PFSK-1 (cell line): ENCODE measurements around the gene CYFIP2.

ENCODE experiments used
- FOXP2 ChIP-seq: optimal IDR thresholded peaks from 2 replicates; pipeline ENCODE3; 2011; ENCODE audit warnings: borderline replicate concordance, control low read depth, inconsistent platforms; ENCODE audit not compliant: insufficient read depth; ENCODE audit errors: extremely low read length, extremely low read depth
- POLR2AphosphoS5 ChIP-seq: IDR thresholded peaks from 2 replicates; pipeline ENCODE4 v1.6.1; 2012; ENCODE audit warnings: low read depth, mild to moderate bottlenecking, control low read depth, low read length, moderate library complexity
- SIN3A ChIP-seq: IDR thresholded peaks from 2 replicates; pipeline ENCODE4 v1.6.1; 2012; ENCODE audit warnings: mild to moderate bottlenecking, low read length, moderate library complexity, borderline replicate concordance; ENCODE audit not compliant: insufficient read depth
- TAF1 ChIP-seq: IDR thresholded peaks from 2 replicates; pipeline ENCODE4 v1.6.1; 2012; ENCODE audit warnings: low read length, control low read depth, borderline replicate concordance; ENCODE audit not compliant: insufficient read depth
- TF ChIP-seq, protein P1 (sequence below), 2 experiments: IDR thresholded peaks; 2 replicates each; pipeline versions ENCODE4 v1.6.1 to v1.8.0; 2011 to 2012; ENCODE audit warnings: low read depth in 2 of 2, low read length in 2 of 2, control low read depth in 1 of 2, inconsistent platforms in 1 of 2, mild to moderate bottlenecking in 1 of 2, moderate library complexity in 1 of 2; ENCODE audit not compliant: insufficient read depth in 1 of 2

DNA sequence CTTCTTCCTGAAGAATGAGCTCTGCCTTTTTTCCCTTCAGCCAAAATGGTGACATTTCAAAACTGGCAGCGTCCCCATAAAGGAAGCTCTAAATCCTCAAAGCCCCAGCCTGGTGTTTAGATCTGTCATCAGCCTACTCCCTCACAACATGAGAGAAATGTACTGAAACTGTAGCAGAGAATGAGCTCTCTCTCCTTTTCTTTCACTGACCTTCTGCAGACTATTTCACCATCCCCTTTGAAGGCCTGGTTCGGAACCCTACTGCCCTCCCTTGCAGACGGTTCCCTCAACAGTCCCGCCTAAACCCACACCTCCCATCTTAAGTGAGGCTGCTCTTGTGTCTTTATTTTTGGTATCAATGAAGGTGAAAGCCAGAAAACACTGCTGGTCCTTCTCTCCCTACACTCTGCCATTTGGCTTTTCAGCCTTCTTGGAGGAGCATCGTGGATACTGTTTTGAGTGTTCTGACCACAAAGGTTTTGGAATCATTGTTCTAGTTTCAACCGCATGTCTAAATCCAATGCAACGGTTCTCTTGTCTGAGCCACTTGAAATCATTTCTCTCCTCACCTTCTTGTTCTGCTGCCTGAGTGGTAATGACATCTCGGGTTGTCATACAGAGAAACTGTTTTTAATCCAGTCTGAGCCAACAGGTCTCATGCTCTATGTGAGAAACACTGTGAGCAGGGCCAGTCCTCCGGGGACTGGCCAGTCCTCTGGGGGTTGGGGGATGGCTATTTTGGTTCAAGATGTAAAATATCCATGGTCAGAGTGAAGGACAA is 46.2 kb upstream of the CYFIP2 start:
- TF ChIP-seq, protein P1, sequence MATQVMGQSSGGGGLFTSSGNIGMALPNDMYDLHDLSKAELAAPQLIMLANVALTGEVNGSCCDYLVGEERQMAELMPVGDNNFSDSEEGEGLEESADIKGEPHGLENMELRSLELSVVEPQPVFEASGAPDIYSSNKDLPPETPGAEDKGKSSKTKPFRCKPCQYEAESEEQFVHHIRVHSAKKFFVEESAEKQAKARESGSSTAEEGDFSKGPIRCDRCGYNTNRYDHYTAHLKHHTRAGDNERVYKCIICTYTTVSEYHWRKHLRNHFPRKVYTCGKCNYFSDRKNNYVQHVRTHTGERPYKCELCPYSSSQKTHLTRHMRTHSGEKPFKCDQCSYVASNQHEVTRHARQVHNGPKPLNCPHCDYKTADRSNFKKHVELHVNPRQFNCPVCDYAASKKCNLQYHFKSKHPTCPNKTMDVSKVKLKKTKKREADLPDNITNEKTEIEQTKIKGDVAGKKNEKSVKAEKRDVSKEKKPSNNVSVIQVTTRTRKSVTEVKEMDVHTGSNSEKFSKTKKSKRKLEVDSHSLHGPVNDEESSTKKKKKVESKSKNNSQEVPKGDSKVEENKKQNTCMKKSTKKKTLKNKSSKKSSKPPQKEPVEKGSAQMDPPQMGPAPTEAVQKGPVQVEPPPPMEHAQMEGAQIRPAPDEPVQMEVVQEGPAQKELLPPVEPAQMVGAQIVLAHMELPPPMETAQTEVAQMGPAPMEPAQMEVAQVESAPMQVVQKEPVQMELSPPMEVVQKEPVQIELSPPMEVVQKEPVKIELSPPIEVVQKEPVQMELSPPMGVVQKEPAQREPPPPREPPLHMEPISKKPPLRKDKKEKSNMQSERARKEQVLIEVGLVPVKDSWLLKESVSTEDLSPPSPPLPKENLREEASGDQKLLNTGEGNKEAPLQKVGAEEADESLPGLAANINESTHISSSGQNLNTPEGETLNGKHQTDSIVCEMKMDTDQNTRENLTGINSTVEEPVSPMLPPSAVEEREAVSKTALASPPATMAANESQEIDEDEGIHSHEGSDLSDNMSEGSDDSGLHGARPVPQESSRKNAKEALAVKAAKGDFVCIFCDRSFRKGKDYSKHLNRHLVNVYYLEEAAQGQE (IDR thresholded peaks at IDR 0.05; ENCODE audit: insufficient read depth in 1 of 2, low read depth in 2 of 2, low read length in 2 of 2): no peak
- TF ChIP-seq POLR2AphosphoS5: no peak
- TF ChIP-seq TAF1: no peak
- TF ChIP-seq SIN3A: no peak
- TF ChIP-seq FOXP2: no peak
